GM12801 (cell line): ENCODE data around the gene DACT3.

Experiments
- TF ChIP-seq, protein P1 (sequence below): IDR thresholded peaks from one replicate; pipeline ENCODE4 v1.5.1; 2011; ENCODE audit warnings: control low read depth; ENCODE audit not compliant: insufficient read length; ENCODE audit errors: extremely low read depth

The DACT3 gene, protein sequence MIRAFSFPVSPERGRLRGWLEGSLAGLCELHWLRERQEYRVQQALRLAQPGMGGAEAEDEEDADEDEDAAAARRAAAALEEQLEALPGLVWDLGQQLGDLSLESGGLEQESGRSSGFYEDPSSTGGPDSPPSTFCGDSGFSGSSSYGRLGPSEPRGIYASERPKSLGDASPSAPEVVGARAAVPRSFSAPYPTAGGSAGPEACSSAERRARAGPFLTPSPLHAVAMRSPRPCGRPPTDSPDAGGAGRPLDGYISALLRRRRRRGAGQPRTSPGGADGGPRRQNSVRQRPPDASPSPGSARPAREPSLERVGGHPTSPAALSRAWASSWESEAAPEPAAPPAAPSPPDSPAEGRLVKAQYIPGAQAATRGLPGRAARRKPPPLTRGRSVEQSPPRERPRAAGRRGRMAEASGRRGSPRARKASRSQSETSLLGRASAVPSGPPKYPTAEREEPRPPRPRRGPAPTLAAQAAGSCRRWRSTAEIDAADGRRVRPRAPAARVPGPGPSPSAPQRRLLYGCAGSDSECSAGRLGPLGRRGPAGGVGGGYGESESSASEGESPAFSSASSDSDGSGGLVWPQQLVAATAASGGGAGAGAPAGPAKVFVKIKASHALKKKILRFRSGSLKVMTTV

GRCh38 chr19:46661020-46661731 lies at the start of gene DACT3:
Gene DACT3, minus strand, starts transcription at chr19:46661182. Its CDS starts 118 bp downstream, at chr19:46661064.
- TF ChIP-seq, protein P1, sequence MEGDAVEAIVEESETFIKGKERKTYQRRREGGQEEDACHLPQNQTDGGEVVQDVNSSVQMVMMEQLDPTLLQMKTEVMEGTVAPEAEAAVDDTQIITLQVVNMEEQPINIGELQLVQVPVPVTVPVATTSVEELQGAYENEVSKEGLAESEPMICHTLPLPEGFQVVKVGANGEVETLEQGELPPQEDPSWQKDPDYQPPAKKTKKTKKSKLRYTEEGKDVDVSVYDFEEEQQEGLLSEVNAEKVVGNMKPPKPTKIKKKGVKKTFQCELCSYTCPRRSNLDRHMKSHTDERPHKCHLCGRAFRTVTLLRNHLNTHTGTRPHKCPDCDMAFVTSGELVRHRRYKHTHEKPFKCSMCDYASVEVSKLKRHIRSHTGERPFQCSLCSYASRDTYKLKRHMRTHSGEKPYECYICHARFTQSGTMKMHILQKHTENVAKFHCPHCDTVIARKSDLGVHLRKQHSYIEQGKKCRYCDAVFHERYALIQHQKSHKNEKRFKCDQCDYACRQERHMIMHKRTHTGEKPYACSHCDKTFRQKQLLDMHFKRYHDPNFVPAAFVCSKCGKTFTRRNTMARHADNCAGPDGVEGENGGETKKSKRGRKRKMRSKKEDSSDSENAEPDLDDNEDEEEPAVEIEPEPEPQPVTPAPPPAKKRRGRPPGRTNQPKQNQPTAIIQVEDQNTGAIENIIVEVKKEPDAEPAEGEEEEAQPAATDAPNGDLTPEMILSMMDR, result no peak

GRCh38 chr19:46710687-46711086 lies 49.7 kb upstream of the DACT3 start:
- TF ChIP-seq, protein P1, result no peak

GRCh38 chr19:46704379-46705076 lies 43.5 kb upstream of the DACT3 start:
- TF ChIP-seq, protein P1, result peak; percentile 84

GRCh38 chr19:46700704-46701103 lies 39.7 kb upstream of the DACT3 start:
- TF ChIP-seq, protein P1, result no peak

GRCh38 chr19:46698395-46699321 lies 37.7 kb upstream of the DACT3 start:
- TF ChIP-seq, protein P1, result no peak

- TF ChIP-seq, protein P1, result no peak
Observed at GRCh38 chr19:46697204-46697960, 36.4 kb upstream of the DACT3 start.
